ENCODE results near the gene MCM9. TPM values are rescaled to one million over a fixed set of nuclear protein-coding genes. Genes with fewer than 3 reads are reported as not detected.

The MCM9 gene
- total and polyA plus RNA-seq, 2 of the 13 experiments (the other 11 are each of a cell fraction or from before 2014, with no cell fraction given) = 3.8 to 17.2 TPM

DNA sequence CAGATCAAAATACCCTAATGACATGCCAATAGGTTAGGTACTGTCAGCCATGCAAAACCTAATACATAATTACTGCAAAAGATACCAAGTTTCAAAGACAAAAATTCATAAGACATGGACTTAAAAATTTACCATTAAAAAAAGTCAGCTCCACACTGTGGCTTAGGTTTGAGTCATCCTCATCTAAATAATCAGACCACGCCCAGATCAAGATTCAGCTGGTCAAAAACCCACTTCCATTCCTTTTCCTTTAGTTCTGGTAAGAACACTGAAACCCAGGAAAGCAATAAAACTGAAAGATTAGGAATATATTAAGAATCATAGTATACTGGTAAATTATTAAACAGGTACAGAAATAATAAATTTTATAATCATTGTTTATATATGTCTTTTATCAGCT, 122.0 kb downstream of the MCM9 start:
- in situ Hi-C loops (cut with HindIII; ENCODE audit: extremely low pct_ligation_motif_present, low pct_unique_long_range_greater_than_20kb) (no loop called here), intact Hi-C loops (cut with micrococcal nuclease; ENCODE audit: unreplicated experiment) (no loop called here)
- WGBS (ENCODE audit: low lambda C conversion rate) = 94% methylated on average over 1 of the region's 1 CpG
- H3K27me3 ChIP-seq (ENCODE audit: control insufficient read depth in 1 of 2, insufficient read depth in 2 of 2, low read length in 2 of 2) = no peaks in the 10 kb centered on the region
- H3K27ac ChIP-seq (ENCODE audit: extremely low read length, insufficient read depth, low read length) = no peak overlapping the region
- TF ChIP-seq, protein P1, sequence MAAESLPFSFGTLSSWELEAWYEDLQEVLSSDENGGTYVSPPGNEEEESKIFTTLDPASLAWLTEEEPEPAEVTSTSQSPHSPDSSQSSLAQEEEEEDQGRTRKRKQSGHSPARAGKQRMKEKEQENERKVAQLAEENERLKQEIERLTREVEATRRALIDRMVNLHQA (CRISPR knock-in tag; IDR thresholded peaks at IDR 0.05) = no peak
- TF ChIP-seq ZNF530 (CRISPR knock-in tag; IDR thresholded peaks at IDR 0.05; ENCODE audit: low read depth) (no peak), ZNF558 (CRISPR knock-in tag; IDR thresholded peaks at IDR 0.05; ENCODE audit: borderline replicate concordance) (no peak), POLR2AphosphoS2 (IDR thresholded peaks at IDR 0.05; ENCODE audit: low read depth, low read length) (no peak), ZMYM4 (CRISPR knock-in tag; IDR thresholded peaks at IDR 0.05) (no peak), FUBP1 (CRISPR knock-in tag; IDR thresholded peaks at IDR 0.05; ENCODE audit: borderline replicate concordance) (no peak), PAF1 (CRISPR knock-in tag; IDR thresholded peaks at IDR 0.05) (no peak), SMAD9 (CRISPR knock-in tag; IDR thresholded peaks at IDR 0.05) (no peak), NFATC3 (CRISPR knock-in tag; IDR thresholded peaks at IDR 0.05) (no peak), ZNF160 (CRISPR knock-in tag; IDR thresholded peaks at IDR 0.05) (no peak), TRAFD1 (CRISPR knock-in tag; IDR thresholded peaks at IDR 0.05; ENCODE audit: borderline replicate concordance) (no peak), ZNF777 (CRISPR knock-in tag; IDR thresholded peaks at IDR 0.05) (no peak)
- no peaks in the 10 kb centered on the region for H3K9me3 ChIP-seq (ENCODE audit: low read length)
- no peaks in the 10 kb centered on the region for H3K4me1 ChIP-seq (ENCODE audit: insufficient read depth, low read length)
- FAIRE-seq = no peak
- no peak overlapping the region for H3K4me3 ChIP-seq (replicated peaks in 1 of 3; ENCODE audit: insufficient read depth in 1 of 3, low read depth in 2 of 3, low read length in 3 of 3)
- H4K20me1 ChIP-seq (ENCODE audit: insufficient read depth, low read length) = no peaks in the 10 kb centered on the region
- ChIA-PET CTCF (ENCODE audit: low intra/inter-chr PET ratio, low total read pairs) (no interaction called here), POLR2A (no interaction called here)
- no peak for DNase-seq (ENCODE audit: low spot score)
- no peak overlapping the region for H3K4me2 ChIP-seq (ENCODE audit: low read depth, low read length)
- H3K79me2 ChIP-seq (ENCODE audit: insufficient read depth, low read length) = no peaks in the 10 kb centered on the region
- H2AFZ ChIP-seq (ENCODE audit: low read length) = no peak overlapping the region
- BruUV-seq (replicated peaks) = no TSS peak
- ATAC-seq = no peak
- H3K36me3 ChIP-seq (replicated peaks in 1 of 2; ENCODE audit: control insufficient read depth in 1 of 2, insufficient read depth in 2 of 2, low read length in 2 of 2) = peaks cover 5 to 17% of the 10 kb centered on the region in 2 experiments; a peak in 3 of 5 replicates
- H3K9ac ChIP-seq (ENCODE audit: insufficient read depth, low read depth, low read length) = no peak overlapping the region
